HG03066 (cell line): Measurements from ENCODE around the gene SYNGAP1.

Experiments
- ATAC-seq: cut with Tn5 transposase; IDR thresholded peaks from one replicate; pipeline ENCODE4 v1.9.1; 2021; ENCODE audit warnings: low read depth; ENCODE audit not compliant: unreplicated experiment

SYNGAP1 gene

DNA sequence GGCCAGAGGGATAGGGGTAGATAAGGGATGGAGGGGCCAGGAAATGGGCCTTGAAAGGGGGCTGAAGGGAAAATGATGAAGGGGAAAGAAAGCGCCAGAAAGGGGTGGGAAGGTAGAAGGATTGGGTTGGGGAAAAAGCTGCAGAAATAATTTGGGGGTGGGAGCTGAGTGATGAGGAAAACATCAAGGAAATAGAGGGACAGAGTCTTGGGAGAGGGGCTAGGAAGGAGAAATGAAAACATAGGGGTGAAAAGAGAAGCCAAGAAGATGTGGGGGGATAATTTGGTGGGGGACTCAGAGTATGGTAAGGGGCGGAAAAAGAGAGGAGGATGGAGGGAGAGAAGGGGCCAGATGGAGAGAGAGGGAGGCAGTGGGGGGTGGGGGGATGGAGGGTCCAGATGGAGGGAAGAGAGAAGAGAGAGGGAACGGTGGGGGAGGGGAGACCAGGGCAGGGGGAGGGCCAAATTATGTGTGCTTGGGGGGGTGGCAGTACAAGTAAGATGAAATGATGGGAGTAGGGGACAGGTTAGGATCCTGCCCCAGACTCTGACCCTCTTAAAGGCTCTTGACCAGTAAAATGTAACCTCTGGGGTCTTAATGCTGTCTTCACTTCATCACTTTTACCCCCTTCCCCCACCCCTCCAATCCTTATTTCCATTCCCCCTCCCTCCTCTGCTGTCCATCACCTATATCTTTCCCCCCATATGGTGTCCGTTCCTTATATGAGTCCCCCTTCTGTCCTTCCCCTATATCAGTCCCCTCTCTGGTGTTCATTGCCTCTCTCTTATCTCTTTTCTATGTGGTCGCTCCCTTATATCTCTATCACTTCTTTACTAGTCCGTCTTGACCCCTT lies 852 bp downstream of the SYNGAP1 start:
- ATAC-seq, result no peak

DNA sequence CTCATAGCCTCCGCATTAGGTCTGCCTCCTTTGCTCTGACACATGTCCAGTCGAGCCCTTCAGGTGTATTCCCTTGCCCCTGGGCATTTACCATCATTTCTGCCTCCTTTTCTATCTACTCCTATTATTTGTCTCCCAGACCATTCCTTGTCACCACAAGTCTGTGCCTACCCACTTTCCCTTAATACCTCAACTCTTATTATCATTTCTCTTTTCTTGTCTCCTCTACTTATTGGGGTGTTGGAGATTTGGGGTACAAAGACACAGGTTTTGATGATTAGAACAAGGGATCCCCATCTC lies 1.4 kb downstream of the SYNGAP1 start:
- ATAC-seq, result no peak

DNA sequence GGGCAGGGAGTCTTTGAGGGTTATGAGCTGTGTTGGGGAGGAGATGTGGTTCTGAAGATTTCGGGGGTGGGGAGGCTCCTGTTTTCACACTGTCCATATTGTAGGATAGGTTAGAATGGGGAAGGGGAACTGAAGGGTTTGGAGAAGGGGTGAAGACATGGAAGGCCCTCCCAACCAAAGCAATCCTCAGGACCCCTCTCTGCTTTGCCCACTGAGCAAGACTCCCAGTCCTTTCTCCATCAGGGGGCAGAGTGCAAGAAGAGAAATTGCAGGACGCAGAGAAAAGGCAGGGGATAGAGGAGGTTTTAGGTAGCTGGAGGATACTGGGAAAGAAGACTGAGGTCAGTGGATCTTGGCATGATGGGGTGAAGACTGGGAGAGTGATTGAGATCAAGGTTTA lies 3.9 kb downstream of the SYNGAP1 start:
- no peak for ATAC-seq

DNA sequence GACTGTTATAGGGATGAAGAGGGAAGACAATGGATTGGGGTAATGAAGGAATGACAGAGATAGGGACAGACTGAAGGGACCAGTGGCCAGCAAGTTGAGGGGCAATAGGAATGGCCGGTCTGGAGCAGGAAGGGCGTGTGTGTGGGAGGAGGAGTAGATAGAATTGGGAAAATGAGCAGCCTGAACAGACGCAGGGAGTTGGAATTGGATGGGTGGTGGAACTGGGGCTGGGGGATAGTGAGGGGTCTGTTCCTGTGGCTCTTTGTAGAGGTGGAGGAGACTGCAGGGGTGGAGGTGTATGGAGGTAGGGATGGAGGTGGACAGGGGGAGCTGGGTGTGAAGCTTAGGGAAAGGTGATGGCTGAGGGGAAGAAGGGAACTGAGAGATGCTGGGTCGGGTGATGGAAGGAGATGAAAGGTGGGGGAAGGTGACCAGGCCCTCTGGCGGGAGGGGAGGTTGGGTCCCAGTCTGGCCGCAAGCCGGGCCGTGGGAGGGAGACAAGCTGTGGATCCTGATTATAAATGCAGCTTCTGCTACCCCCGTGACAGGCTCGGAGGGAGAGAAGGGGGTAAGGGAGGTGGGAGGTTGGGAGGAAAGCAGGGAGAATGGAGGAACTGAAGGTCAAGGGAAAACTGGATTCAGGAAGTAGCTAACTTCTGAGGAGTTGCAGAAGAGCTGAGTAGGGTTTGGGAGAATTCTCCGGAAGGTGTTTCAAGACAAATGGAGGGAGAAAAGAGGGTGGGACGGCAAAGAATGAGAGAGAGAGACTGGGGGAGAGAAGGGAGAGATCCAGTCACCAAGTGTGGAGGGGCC lies 5.2 kb downstream of the SYNGAP1 start:
- ATAC-seq, result no peak

DNA sequence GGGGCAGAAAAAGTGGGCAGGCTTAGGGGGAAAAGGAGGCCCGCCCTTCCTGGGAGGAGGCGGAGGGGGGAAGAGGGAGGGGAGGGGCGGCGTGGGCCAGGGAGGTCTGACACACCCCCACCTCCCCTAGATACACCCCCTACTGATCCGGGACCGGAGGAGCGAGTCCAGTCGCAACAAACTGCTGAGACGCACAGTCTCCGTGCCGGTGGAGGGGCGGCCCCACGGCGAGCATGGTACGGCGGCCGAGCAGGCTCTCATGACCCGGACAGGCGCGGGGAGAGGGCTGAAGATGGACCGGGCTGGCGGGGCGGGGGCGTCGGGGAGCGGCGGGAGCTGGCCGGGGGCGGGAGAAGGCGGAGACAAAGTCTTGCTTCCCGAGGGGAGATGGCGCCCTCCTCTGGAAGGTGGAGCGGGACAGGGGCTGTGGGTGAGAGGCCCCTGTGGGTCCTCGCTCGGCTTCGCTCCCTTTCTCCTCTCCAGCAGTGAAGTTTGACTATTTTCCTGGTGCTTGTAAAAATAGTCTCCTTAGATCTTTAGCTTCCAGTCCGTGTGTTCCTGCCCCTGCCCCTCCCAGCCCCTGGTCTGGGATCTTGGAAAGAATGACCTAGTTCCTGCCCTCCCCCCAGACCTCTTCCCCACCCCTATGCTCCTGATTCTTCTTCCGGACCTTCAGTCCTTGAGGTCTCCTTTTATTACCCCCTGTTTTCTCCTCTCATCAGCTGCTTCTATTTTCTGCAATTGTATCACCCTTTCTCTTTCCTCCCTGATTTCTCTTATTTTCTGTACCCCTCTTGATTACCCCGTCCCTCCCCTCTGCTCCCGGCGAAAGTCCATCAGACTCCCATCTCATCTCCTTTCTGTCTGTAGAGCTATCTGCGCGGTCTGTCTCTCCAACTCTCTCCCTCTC lies 6.1 kb downstream of the SYNGAP1 start:
- ATAC-seq, result peak; percentile 41

DNA sequence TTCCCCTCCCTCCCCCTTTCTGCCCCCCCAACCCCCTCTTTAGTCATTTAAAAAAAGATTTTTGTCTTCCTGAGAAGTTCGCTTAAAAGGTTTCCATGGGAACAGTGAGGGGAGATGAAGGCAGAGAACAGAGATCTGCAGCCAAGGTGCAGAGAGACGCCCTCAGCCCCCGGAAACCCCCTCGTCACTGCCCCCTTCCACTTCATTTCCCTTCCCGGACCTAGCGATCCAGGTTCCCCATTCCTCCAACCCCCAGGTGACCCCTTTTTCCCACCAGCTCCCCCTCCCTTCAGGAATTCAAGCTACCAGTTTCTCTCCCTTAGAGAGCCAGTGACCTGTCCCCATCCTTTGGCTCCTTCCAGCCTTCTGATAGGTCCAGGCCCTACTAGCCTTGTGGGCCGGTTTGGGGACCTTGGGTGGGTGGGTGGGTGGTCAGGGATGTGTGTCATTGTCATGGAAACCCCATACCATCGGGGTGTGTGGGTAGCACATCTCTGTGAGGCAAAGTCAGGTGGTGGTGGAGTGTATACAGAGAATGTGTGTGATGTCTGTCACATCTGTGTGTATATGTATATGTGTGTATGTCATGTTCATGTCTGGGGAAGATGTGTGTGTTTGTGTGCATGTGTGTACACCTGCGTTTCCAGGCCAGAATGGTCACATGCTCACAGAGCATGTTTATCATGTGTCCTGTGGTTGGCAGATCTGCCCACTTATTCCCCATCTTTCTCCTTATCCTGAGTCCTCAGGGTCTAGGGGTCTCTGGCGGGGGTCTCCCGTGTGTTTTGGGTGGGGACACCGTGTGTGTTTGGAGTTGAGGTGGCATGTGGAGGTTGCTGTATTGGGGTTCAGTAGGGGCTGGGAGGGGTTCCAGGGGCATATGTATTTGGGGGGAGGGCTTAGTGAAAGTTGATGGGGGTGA lies 7.0 kb downstream of the SYNGAP1 start:
- no peak for ATAC-seq

DNA sequence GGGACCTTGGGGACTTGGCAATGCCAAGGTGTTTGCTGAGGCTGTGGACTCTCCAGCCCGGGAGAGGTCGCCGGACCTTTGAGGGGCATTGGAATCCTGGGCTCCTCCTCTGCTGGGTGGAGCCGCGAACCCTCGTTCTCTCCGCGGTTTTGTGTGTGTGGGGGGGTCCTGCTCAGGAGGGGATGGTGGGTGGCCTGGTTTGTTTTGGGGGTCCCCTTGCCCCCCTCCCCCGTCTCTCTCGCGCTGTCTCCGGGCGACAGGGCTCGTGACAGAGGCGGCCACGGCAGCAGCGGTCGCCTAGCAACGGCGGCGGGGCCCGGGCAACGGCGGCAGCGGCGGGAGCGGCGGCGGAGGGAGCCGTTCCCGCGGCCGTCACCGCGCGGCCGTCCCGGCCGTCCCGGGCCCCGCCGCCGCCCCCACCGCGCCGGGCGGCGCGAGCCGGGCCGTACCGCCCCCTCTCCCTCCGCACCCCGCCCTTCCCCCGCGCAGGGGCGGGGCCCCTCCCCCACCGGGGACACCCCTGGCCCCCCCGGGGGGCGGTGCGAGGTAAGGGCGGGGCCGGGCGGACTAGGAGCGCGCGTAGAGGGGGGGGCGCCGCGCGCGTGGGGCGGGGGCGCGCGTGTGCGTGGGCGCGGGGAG lies 7.8 kb downstream of the SYNGAP1 start:
- ATAC-seq, result no peak

DNA sequence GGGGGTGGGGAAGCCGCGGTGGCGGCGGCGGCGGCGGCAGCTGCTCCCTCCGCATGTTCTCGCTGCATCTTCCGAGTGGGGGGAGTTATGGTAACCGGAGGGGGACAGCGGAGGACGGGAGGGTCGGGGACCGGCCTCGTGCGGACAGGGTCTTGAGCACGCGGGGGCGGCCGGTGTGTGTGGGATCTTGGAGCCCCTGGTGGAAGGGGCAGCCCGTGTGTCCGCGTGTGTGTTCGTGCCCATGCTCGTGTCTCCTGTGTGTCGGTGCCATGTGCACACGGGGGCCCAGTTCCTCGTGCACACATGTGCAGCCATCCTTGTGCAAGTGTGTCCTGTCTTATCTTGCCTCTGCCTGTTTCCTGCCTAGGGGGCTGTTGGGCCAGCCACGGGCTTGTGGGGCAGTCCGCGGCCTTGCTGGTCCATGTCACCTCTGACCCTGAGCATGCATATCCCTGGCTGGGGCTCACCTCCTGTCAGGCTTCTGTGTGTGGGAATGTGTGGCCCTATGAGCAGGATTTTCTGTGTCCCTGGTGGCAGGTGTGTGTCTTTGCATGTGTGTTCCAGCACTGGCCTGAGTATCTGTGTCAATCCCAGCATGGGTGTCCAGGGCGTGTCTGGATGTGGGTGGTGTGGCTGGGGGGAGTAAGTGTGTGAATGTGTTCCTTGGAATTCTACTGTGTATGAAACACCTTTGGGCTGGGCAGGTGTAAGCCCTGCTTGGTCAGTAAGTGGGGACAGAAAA lies 8.5 kb downstream of the SYNGAP1 start:
- ATAC-seq, result no peak

DNA sequence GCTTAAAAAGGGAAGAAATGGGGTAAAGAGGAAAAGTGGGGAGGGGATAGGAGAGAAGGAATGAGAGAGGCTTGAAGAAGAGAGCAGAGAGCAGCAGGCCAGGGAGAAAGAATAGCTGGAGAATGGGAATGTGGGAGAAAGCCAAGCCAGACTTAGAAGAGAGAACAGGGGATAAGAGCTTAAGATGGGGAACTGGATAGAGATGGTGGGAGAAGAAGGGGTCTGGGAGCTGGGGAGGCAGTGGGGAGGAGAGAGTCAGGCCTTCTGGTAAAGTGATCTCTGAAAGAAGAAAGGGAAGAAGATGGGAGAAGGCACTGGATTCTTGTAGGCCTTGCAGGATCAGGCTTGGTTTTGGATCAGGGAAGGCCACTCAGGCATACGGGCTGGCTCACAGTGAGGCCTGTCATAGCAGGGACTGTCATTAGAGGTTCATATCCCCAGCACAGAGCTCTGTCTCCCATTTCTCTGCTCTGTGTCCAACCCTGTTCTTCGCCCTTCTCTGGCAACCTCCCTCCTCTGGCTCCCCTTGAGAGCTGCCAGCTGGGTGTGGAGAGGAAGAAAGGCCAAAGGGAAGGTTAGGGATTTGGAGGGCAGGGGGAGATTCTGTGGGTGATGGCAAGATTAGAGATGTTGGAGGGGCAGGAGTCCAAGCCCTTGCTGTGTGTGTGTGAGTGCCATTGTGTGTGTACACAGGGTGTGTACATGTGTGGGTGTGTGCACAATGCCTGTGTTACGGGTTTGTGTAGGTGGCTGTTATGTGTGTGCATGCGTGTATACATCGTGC lies 9.3 kb downstream of the SYNGAP1 start:
- no peak for ATAC-seq

DNA sequence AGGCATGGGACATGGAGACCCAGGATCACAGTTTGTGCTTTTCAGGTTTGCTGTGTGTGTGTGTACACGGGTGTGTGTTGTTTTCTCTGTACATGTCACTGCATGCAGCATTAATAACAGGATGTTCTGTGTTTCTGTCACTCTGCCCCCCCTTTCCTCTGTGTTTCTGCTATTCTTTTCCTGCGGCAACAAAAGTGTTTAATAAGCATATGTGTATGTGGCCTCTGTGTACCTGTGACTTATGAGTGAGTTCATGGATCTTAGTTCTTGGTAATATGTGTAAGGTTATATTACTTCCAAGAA lies 9.8 kb downstream of the SYNGAP1 start:
- ATAC-seq, result no peak

DNA sequence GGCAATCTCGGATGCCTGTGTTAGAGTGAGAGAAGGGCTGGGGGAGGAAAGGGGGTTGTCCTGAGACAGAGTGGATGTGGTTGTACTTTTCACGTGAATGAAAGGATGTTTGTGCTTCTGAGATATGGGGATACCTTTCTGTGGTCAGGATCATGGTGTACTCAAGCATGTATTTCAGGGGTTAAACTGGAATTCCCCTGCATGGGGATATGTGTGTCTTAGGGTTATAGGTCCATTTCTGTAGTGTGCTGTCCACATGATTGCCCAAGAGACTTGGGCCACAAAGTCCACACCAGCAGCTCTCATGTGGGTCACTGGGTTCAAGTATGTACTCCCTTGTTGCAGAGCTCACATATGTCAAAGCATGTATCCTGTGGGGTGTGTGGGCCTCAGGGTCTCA lies 10.5 kb downstream of the SYNGAP1 start:
- ATAC-seq, result no peak

DNA sequence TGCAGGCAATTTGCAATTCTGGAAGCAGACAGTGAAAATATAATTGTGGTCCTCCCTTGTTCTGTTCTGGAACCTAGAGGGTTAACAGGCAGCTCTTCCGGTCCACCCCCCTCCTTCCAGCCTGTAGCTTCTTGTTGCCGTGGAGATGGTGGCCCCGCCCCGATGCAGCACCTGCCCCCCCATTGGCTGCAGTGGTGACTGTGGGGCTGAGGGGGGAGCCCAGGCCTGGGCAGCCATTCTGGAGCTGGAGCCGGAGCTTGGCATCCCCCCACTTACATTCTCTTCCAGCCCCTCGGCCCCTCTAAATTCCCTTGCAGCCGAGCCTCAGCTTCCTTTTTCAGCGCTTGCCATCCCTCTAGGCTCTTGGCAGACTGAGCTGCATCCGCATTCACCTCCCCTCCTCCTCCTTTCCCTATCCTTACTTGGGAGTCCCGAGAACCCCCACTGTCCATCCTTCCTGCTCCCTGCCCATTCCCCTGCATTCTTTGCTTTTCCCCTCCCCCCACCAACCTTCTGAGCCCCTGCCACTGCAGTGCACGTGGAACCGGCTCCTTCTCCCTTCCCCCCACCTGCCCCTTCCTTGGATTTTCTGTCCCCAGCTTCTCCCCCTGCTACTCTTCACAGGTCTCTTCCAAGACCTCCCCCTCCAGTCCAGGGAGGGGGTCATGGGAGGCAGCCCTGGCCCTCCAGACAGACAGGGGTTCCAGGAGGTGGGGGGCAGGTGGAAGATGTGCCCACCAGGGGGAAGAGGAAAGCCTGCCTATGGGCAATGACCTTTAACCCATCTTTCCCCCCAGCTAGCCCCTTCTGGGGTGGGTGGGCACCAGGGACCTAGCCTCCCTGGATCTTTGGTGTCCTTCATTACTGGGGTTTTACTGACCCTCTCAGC lies 11.4 kb downstream of the SYNGAP1 start:
- no peak for ATAC-seq

DNA sequence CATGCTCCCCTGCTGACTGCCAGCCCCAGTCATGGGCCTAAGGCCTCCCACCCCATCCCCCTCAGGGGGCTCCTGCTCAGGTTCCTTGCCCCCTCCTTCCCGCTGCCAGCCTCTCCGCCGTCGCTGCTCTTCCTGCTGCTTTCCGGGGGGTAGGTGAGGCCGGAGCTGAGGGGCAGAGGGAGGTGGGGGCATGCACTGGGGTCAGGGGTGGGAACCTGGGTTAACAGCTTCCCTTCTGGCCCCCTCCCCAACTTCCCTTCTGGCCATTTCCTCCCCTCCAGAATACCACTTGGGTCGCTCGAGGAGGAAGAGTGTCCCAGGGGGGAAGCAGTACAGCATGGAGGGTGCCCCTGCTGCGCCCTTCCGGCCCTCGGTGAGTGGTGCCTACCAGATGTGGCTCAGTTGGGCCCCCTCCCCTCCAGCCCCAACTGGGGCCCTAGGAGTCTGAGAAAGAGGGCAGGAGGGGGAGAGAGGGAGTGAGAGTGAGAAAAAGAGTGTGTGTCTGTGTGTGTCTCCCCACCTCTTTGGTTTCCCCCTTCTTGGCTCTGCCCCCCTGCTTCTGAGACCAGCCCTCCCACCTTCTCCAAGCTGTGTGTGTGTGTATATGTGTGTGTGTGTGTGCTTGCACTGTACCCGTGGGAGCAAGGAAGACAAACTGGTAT lies 12.1 kb downstream of the SYNGAP1 start:
- no peak for ATAC-seq

DNA sequence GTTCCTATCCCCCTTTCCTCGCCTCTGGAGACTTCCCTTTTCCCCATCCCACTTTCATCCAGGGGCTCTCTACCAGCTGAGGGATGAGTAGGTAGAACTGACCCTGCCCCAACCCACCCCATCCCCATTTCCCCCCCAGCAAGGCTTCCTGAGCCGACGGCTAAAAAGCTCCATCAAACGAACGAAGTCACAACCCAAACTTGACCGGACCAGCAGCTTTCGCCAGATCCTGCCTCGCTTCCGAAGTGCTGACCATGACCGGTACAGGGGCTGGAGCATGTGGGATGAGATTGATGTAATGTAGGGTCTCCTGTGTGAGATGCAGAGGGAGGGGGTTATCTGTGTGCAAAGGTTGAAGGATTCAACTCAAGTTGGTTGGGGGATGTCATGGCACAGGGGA lies 12.7 kb downstream of the SYNGAP1 start:
- ATAC-seq, result no peak

DNA sequence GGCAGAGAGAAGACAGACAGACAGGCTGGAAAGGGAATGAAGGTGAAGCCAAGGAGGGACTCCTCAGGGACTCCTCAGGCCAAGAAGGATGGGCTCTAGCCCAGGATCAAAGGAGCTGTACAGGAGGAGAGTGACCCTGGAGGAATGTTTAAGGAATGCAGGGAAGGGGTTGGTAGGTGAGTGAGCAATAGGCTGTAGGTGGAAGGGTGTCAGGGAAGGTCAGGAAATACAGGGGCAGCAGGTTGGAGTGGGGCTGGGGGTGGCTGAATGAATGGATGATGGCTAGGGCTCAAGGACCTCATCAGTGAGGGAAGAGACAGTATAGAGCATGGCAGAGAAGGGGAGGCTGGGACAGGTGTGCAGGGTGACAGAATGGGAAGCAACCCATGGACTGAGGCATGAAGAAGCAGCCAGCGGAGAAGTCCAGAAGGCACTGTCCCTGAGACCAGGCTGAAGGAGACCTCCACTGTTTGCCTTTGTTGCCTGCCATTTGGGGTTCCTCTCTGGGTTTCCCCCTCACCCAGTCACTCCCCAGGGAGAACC lies 13.2 kb downstream of the SYNGAP1 start:
- ATAC-seq, result no peak

DNA sequence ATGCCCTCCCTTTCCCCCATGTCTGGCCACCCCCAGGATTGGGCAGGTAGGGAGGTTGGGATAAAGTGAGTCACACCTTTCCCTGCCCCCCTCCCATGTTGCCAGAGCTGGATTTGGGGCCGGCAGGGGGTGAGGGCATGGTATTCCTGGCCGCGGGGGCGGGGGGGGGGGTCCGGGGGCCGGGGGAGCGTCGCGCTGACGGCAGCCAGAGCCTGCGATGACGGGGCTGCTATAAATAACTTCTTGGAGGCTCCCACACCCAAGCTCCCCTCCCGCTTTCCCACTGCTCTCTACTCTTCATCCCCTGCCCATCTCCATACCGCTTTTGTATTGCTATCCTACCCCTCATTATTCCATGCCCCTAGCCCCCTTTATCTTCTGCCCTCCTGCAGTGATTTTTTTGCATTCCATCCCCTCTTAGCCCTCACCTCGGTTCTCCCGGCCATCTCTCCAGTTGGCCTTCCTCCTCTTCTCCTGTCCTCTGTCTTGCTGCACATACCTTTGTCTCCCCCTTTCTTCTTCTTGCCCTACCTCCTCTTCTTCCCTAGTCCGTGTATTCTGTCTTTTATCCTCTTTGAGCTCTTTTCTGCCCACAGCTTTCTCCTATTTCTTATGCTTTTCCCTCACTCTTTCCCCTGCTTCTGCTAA lies 13.8 kb downstream of the SYNGAP1 start:
- ATAC-seq, result no peak
